Measurements from ENCODE around the gene NUP188. TPM values are rescaled to one million over a fixed set of nuclear protein-coding genes. Genes with fewer than 3 reads are reported as not detected.

The NUP188 gene
- polyA plus RNA-seq, 1 experiment: 49.2 TPM

DNA sequence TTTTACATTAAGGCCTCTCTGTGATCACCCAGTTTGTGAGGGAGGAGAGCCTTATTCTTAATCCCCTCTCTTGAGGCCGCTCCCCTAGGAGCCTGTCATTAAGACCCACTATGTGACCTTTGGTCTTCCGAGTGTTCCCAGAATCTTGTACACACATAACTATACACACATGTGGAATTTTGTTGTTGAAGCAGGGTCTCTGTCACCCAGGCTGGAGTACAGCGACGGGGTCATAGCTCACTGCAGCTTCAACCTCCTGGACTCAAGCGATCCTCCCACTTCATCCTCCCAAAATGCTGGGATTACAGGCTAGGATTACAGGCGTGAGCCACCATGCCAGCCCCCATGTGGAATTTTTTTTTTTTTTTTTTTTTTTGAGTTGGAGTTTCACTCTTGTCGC, 41.5 kb upstream of the NUP188 start:
- ChIA-PET CTCF (interaction anchor here (0.7 to 1.8 kb wide), 4 partner anchors 14 to 22 kb away, joined by 3 to 6 read pairs (median 4); no protein-coding TSS in a partner anchor), POLR2A (no interaction called here)
- no peak for DNase-seq (ENCODE audit: low read depth)
- Histone ChIP-seq H3K4me3 (ENCODE audit: low read depth, low read length) (no peak overlapping the region), H3K27me3 (ENCODE audit: control insufficient read depth, insufficient read depth, low read length) (no peaks in the 10 kb centered on the region), H3K36me3 (ENCODE audit: control insufficient read depth, insufficient read depth, low read length) (peaks cover 28% of the 10 kb centered on the region)
- no peak for TF ChIP-seq CTCF (IDR thresholded peaks at IDR 0.05; ENCODE audit: insufficient read depth, low read depth, low read length)

GRCh38 chr9:128906741-128907140, 40.8 kb upstream of the NUP188 start:
- POLR2A ChIA-PET: no interaction called here

GRCh38 chr9:128908372-128908771, 39.1 kb upstream of the NUP188 start:
- no peak for DNase-seq (ENCODE audit: low read depth)
- Histone ChIP-seq H3K4me3 (ENCODE audit: low read depth, low read length) (no peak overlapping the region), H3K27me3 (ENCODE audit: control insufficient read depth, insufficient read depth, low read length) (no peaks in the 10 kb centered on the region), H3K36me3 (ENCODE audit: control insufficient read depth, insufficient read depth, low read length) (peaks cover 25% of the 10 kb centered on the region)
- ChIA-PET CTCF (no interaction called here), POLR2A (no interaction called here)
- no peak for TF ChIP-seq CTCF (IDR thresholded peaks at IDR 0.05; ENCODE audit: insufficient read depth, low read depth, low read length)

More at GRCh38 chr9:128906741-128907140, 40.8 kb upstream of the NUP188 start:
- Histone ChIP-seq H3K36me3 (ENCODE audit: control insufficient read depth, insufficient read depth, low read length) (peaks cover 28% of the 10 kb centered on the region), H3K4me3 (ENCODE audit: low read depth, low read length) (no peak overlapping the region), H3K27me3 (ENCODE audit: control insufficient read depth, insufficient read depth, low read length) (no peaks in the 10 kb centered on the region)
- CTCF ChIA-PET: no interaction called here
- TF ChIP-seq CTCF (IDR thresholded peaks at IDR 0.05; ENCODE audit: insufficient read depth, low read depth, low read length): no peak
- DNase-seq (ENCODE audit: low read depth): no peak

- POLR2A ChIA-PET: no interaction called here
- no peak for DNase-seq (ENCODE audit: low read depth)
- Histone ChIP-seq H3K27me3 (ENCODE audit: control insufficient read depth, insufficient read depth, low read length) (no peaks in the 10 kb centered on the region), H3K36me3 (ENCODE audit: control insufficient read depth, insufficient read depth, low read length) (peaks cover 27% of the 10 kb centered on the region), H3K4me3 (ENCODE audit: low read depth, low read length) (no peak overlapping the region)
- TF ChIP-seq CTCF (IDR thresholded peaks at IDR 0.05; ENCODE audit: insufficient read depth, low read depth, low read length): no peak
- CTCF ChIA-PET: interaction anchor here (1.2 kb wide), 1 partner anchor 18 kb away, joined by 3 read pairs; no protein-coding TSS in a partner anchor
These were observed 37.6 kb upstream of the NUP188 start for GRCh38 chr9:128909859-128910258.

- DNase-seq (ENCODE audit: low read depth): no peak
- CTCF ChIA-PET: interaction anchor here (1.1 kb wide), 1 partner anchor 17 kb away, joined by 3 read pairs; no protein-coding TSS in a partner anchor
- no peak for TF ChIP-seq CTCF (IDR thresholded peaks at IDR 0.05; ENCODE audit: insufficient read depth, low read depth, low read length)
- Histone ChIP-seq H3K27me3 (ENCODE audit: control insufficient read depth, insufficient read depth, low read length) (no peaks in the 10 kb centered on the region), H3K36me3 (ENCODE audit: control insufficient read depth, insufficient read depth, low read length) (peaks cover 27% of the 10 kb centered on the region), H3K4me3 (ENCODE audit: low read depth, low read length) (no peak overlapping the region)
- POLR2A ChIA-PET: no interaction called here
These were observed 36.6 kb upstream of the NUP188 start for GRCh38 chr9:128910906-128911305.

Measured in BJ (cell line).